Esophagus muscularis mucosa (tissue), 4 donors: ENCODE results near the gene TTLL4. TPM values are rescaled to one million over a fixed set of nuclear protein-coding genes. Genes with fewer than 3 reads are reported as not detected.

Experiments
- DNase-seq: peaks from one replicate; pipeline ENCODE4 v3.0.0-alpha.2; 2017; ENCODE audit errors: extremely low spot score
- H3K27ac ChIP-seq, 4 donors: fragments of 200-600 bp; sonication (generic); replicated peaks in 1 of 4; 1 replicate in 3 of 4; 2 replicates in 1 of 4; pipeline ENCODE4 v1.5.1; 2016 to 2019; ENCODE audit warnings: mild to moderate bottlenecking in 1 of 4
- H3K27me3 ChIP-seq, 4 donors: fragments of 200-600 bp; sonication (generic); one replicate each; pipeline versions ENCODE4 v1.5.1 to v1.6.0; 2016 to 2019
- H3K36me3 ChIP-seq, 4 donors: fragments of 200-600 bp; sonication (generic); one replicate each; pipeline ENCODE4 v1.5.1; 2016 to 2019
- H3K4me1 ChIP-seq, 4 donors: fragments of 200-600 bp; sonication (generic); one replicate each; pipeline ENCODE4 v1.5.1; 2016 to 2019
- H3K4me3 ChIP-seq, 4 donors: fragments of 200-600 bp; sonication (generic); 1 replicate in 2 of 4; 2 replicates in 2 of 4; pipeline ENCODE4 v1.5.1; 2016 to 2019; ENCODE audit warnings: mild to moderate bottlenecking in 4 of 4, moderate library complexity in 1 of 4
- H3K9me3 ChIP-seq, 4 donors: fragments of 200-600 bp; sonication (generic); 1 replicate in 3 of 4; 2 replicates in 1 of 4; pipeline ENCODE4 v1.5.1; 2016 to 2019
- CTCF ChIP-seq, 3 experiments: fragments of 200-600 bp in 2 of 3; fragments of 450-650 bp in 1 of 3; sonication (generic) in 2 of 3; IDR thresholded peaks; one replicate each; pipeline ENCODE4 v1.5.1; 2017 to 2019; ENCODE audit warnings: antibody characterized with exemption in 3 of 3, mild to moderate bottlenecking in 2 of 3, moderate library complexity in 1 of 3
- EP300 ChIP-seq: sonication (generic); formaldehyde crosslinking; IDR thresholded peaks from one replicate; pipeline ENCODE4 v1.6.1; 2017; ENCODE audit warnings: antibody characterized with exemption
- POLR2A ChIP-seq: fragments of 450-650 bp; IDR thresholded peaks from one replicate; pipeline ENCODE4 v1.6.1; 2017; ENCODE audit warnings: antibody characterized with exemption, moderate library complexity, mild to moderate bottlenecking, low read depth
- POLR2AphosphoS5 ChIP-seq, 2 donors: sonication (generic); formaldehyde crosslinking; IDR thresholded peaks; one replicate each; pipeline ENCODE4 v1.6.1; 2017; ENCODE audit warnings: antibody characterized with exemption in 2 of 2
- WGBS: methylation state at CpG from one replicate; pipeline ENCODE4 v1.1.5; 2018; 5-methylcytosine and 5-hydroxymethylcytosine counted together
- intact Hi-C: fragments of 100-400 bp; cut with DNase I; formaldehyde crosslinking; loops from one replicate; pipeline ENCODE4 v1.15.1; 2023
- total RNA-seq, 4 donors: library from RNA; depleted of rRNA; stranded (reverse); fragments of >200 nt; gene quantifications; one replicate each; pipeline versions ENCODE4 v1.1.0 to v1.2.1, GENCODE V29; 2016

Gene TTLL4
- total RNA-seq, 4 donors from 2014 or later: 5.8 to 11.3 (median 8.3) TPM

DNA sequence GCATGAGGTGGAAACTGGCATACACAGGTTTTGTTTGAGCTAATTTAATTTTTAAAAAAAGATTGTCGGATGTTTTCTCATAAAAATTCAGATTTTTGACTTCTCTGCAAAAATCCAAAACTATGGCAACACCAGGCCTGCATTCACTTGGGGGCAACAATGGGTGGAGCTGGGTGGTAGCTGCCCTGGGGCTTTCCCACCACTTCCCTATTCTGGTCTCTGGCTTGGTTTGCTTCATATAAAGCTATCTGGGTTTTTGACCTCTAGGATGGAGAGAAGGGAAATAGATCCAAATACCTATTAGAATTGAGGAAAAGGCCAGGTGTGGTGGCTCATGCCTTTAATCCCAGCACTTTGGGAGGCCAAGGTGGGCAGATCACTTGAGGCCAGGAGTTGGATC, 65.9 kb downstream of the TTLL4 start:
- WGBS: 95% methylated on average over 1 of the region's 1 CpG
- no peaks in the 10 kb centered on the region for H3K9me3 ChIP-seq

GRCh38 chr2:218777276-218777990, 66.8 kb downstream of the TTLL4 start:
- Histone ChIP-seq H3K27ac (no peak overlapping the region), H3K27me3 (peaks cover 0 to 4% (median 0%) of the 10 kb centered on the region in 4 donors), H3K4me3 (no peak overlapping the region), H3K4me1 (peaks cover 4 to 15% (median 12%) of the 10 kb centered on the region in 4 donors), H3K36me3 (peaks cover 0 to 3% (median 0%) of the 10 kb centered on the region in 4 donors), H3K9me3 (no peaks in the 10 kb centered on the region)
- 96% methylated on average over 9 of the region's 9 CpGs for WGBS
- DNase-seq: no peak
- TF ChIP-seq CTCF (IDR thresholded peaks at IDR 0.05) (no peak), POLR2AphosphoS5 (IDR thresholded peaks at IDR 0.05) (no peak)
- intact Hi-C loops: no loop called here

More for the DNA sequence above, 65.9 kb downstream of the TTLL4 start:
- intact Hi-C loops: no loop called here
- DNase-seq: no peak
- TF ChIP-seq EP300: no peak
- TF ChIP-seq POLR2A: no peak
- no peak for TF ChIP-seq POLR2AphosphoS5 (IDR thresholded peaks at IDR 0.05)
- TF ChIP-seq CTCF (IDR thresholded peaks at IDR 0.05): no peak
- peaks cover 0 to 3% (median 0%) of the 10 kb centered on the region in 4 donors for H3K36me3 ChIP-seq
- no peak overlapping the region for H3K4me3 ChIP-seq
- H3K27ac ChIP-seq: no peak overlapping the region
- H3K27me3 ChIP-seq: peaks cover 0 to 1% (median 0%) of the 10 kb centered on the region in 4 donors
- H3K4me1 ChIP-seq: peaks cover 0 to 10% (median 9%) of the 10 kb centered on the region in 4 donors

GRCh38 chr2:218780046-218780445, 69.4 kb downstream of the TTLL4 start:
- no peak for TF ChIP-seq POLR2A
- TF ChIP-seq POLR2AphosphoS5 (IDR thresholded peaks at IDR 0.05): no peak
- no peak for TF ChIP-seq CTCF (IDR thresholded peaks at IDR 0.05)
- no peak for TF ChIP-seq EP300
- H3K27me3 ChIP-seq: peaks cover 0 to 4% (median 0%) of the 10 kb centered on the region in 4 donors
- intact Hi-C loops: no loop called here
- no peak overlapping the region for H3K27ac ChIP-seq
- H3K4me1 ChIP-seq: peaks cover 6 to 41% (median 29%) of the 10 kb centered on the region in 4 donors
- H3K36me3 ChIP-seq: no peaks in the 10 kb centered on the region
- no peak overlapping the region for H3K4me3 ChIP-seq
- no peak for DNase-seq
- 96% methylated on average over 2 of the region's 2 CpGs for WGBS
- H3K9me3 ChIP-seq: no peaks in the 10 kb centered on the region

- peaks cover 6 to 45% (median 29%) of the 10 kb centered on the region in 4 donors for H3K4me1 ChIP-seq
- peak overlapping the region; percentile 66 to 90 (median 72) for H3K4me3 ChIP-seq
- no peaks in the 10 kb centered on the region for H3K9me3 ChIP-seq
- intact Hi-C loops: no loop called here
- peak overlapping the region; percentile 82 to 89 (median 86) for H3K27ac ChIP-seq
- no peak for TF ChIP-seq EP300
- TF ChIP-seq POLR2A: no peak
- TF ChIP-seq POLR2AphosphoS5 (IDR thresholded peaks at IDR 0.05): no peak
- TF ChIP-seq CTCF (IDR thresholded peaks at IDR 0.05): no peak
- DNase-seq: no peak
- peaks cover 0 to 4% (median 0%) of the 10 kb centered on the region in 4 donors for H3K27me3 ChIP-seq
- H3K36me3 ChIP-seq: no peaks in the 10 kb centered on the region
- WGBS: 37% methylated on average over 15 of the region's 15 CpGs
These were observed 70.4 kb downstream of the TTLL4 start for GRCh38 chr2:218780851-218781690.
